Activated B cell treated with CpG ODN at 0.5 μM for 24 hours (primary cell): ENCODE measurements around the gene TRIM65. TPM values are rescaled to one million over a fixed set of nuclear protein-coding genes. Genes with fewer than 3 reads are reported as not detected.

ENCODE experiments used
- ATAC-seq: fragments of 200-7000 bp; cut with Tn5 transposase; one replicate; pipeline ENCODE4 v1.10.0; 2021; ENCODE audit warnings: low read depth, mild to moderate bottlenecking, moderate library complexity
- CTCF ChIA-PET: fragments of 350-600 bp; sonication (Branson Sonifier 250); formaldehyde crosslinking; loops from one replicate; lab custom pipeline; 2021; ENCODE audit warnings: antibody characterized with exemption; lab: Charles Lee
- POLR2A ChIA-PET: fragments of 350-600 bp; sonication (Branson Sonifier 250); formaldehyde crosslinking; loops from one replicate; lab custom pipeline; 2021; ENCODE audit warnings: antibody characterized with exemption; lab: Charles Lee
- DNase-seq: peaks from one replicate; pipeline ENCODE4 v3.0.0; 2022
- H3K27ac Mint-ChIP-seq: one replicate; pipeline ENCODE4 v1.8.0; 2020; ENCODE audit warnings: mixed read lengths
- H3K27me3 Mint-ChIP-seq: one replicate; pipeline ENCODE4 v1.8.0; 2021; ENCODE audit warnings: mixed read lengths
- H3K36me3 Mint-ChIP-seq: one replicate; pipeline ENCODE4 v1.8.0; 2021; ENCODE audit warnings: low read depth, mixed read lengths
- H3K4me1 Mint-ChIP-seq: one replicate; pipeline ENCODE4 v1.8.0; 2021; ENCODE audit warnings: mixed read lengths
- H3K4me3 Mint-ChIP-seq: one replicate; pipeline ENCODE4 v1.8.0; 2020; ENCODE audit warnings: mild to moderate bottlenecking, mixed read lengths
- H3K9me3 Mint-ChIP-seq: one replicate; pipeline ENCODE4 v1.8.0; 2020; ENCODE audit warnings: mixed read lengths
- CTCF ChIP-seq: fragments of 200-600 bp; IDR thresholded peaks from one replicate; pipeline ENCODE4 v1.8.0; 2022; ENCODE audit warnings: antibody characterized with exemption, mild to moderate bottlenecking
- intact Hi-C: fragments of 100-400 bp; cut with micrococcal nuclease; formaldehyde crosslinking; loops from one replicate; pipeline ENCODE4 v1.15.1; 2024
- total RNA-seq: library from RNA; stranded (reverse); gene quantifications from 2 replicates; pipeline ENCODE4 v1.2.3, GENCODE V29; 2022

Gene TRIM65
- total RNA-seq, 1 donor from 2014 or later: 22.4 TPM

GRCh38 chr17:75927286-75927922, 30.7 kb upstream of the TRIM65 start:
- Mint-ChIP-seq H3K4me1 (no peaks in the 10 kb centered on the region), H3K36me3 (peaks cover 2% of the 10 kb centered on the region), H3K4me3 (no peak overlapping the region), H3K9me3 (no peaks in the 10 kb centered on the region), H3K27ac (no peak overlapping the region), H3K27me3 (no peaks in the 10 kb centered on the region)
- CTCF ChIA-PET: interaction anchor here (1.1 to 1.7 kb wide), 2 partner anchors 22 to 78 kb away, joined by 3 to 4 read pairs; partner anchors contain the start of gene MRPL38
- no peak for TF ChIP-seq CTCF
- intact Hi-C loops: no loop called here
- POLR2A ChIA-PET: no interaction called here
- no peak for DNase-seq
- ATAC-seq: no peak

GRCh38 chr17:75926456-75926855, 29.7 kb upstream of the TRIM65 start:
- H3K36me3 Mint-ChIP-seq: peaks cover 2% of the 10 kb centered on the region
- no peak for TF ChIP-seq CTCF
- no peak overlapping the region for H3K4me3 Mint-ChIP-seq
- ATAC-seq (no peak), DNase-seq (no peak)
- no peak overlapping the region for H3K27ac Mint-ChIP-seq
- no peaks in the 10 kb centered on the region for H3K27me3 Mint-ChIP-seq
- H3K9me3 Mint-ChIP-seq: no peaks in the 10 kb centered on the region
- POLR2A ChIA-PET: no interaction called here
- CTCF ChIA-PET: interaction anchor here (0.7 to 1.7 kb wide), 3 partner anchors 21 to 88 kb away, joined by 3 to 4 read pairs (median 3); partner anchors contain the start of gene MRPL38
- H3K4me1 Mint-ChIP-seq: no peaks in the 10 kb centered on the region
- intact Hi-C loops: no loop called here

GRCh38 chr17:75925912-75926311, 29.2 kb upstream of the TRIM65 start:
- peaks cover 2% of the 10 kb centered on the region for H3K36me3 Mint-ChIP-seq
- DNase-seq (no peak), ATAC-seq (no peak)
- no peaks in the 10 kb centered on the region for H3K4me1 Mint-ChIP-seq
- H3K27me3 Mint-ChIP-seq: no peaks in the 10 kb centered on the region
- no peaks in the 10 kb centered on the region for H3K9me3 Mint-ChIP-seq
- intact Hi-C loops: no loop called here
- no peak overlapping the region for H3K4me3 Mint-ChIP-seq
- no peak overlapping the region for H3K27ac Mint-ChIP-seq
- CTCF ChIA-PET: interaction anchor here (0.7 to 1.7 kb wide), 2 partner anchors 80 to 88 kb away, joined by 3 to 4 read pairs; no protein-coding TSS in a partner anchor
- POLR2A ChIA-PET: interaction anchor here (1.0 kb wide), 1 partner anchor 15 kb away, joined by 3 read pairs; the partner anchor contains the start of gene FBF1
- TF ChIP-seq CTCF: no peak

GRCh38 chr17:75925103-75925502, 28.4 kb upstream of the TRIM65 start:
- ATAC-seq: no peak
- CTCF ChIA-PET: interaction anchor here (1.2 kb wide), 1 partner anchor 80 kb away, joined by 3 read pairs; no protein-coding TSS in a partner anchor
- POLR2A ChIA-PET: interaction anchor here (1.0 kb wide), 1 partner anchor 16 kb away, joined by 3 read pairs; the partner anchor contains the start of gene FBF1
- H3K36me3 Mint-ChIP-seq: peaks cover 2% of the 10 kb centered on the region
- TF ChIP-seq CTCF: no peak
- intact Hi-C loops: no loop called here
- no peaks in the 10 kb centered on the region for H3K27me3 Mint-ChIP-seq
- no peaks in the 10 kb centered on the region for H3K9me3 Mint-ChIP-seq
- DNase-seq: no peak
- no peak overlapping the region for H3K27ac Mint-ChIP-seq
- H3K4me3 Mint-ChIP-seq: no peak overlapping the region
- no peaks in the 10 kb centered on the region for H3K4me1 Mint-ChIP-seq

GRCh38 chr17:75922963-75923874, 26.5 kb upstream of the TRIM65 start:
- H3K27ac Mint-ChIP-seq: no peak overlapping the region
- TF ChIP-seq CTCF: no peak
- DNase-seq: no peak
- no peak for ATAC-seq
- no peaks in the 10 kb centered on the region for H3K4me1 Mint-ChIP-seq
- H3K4me3 Mint-ChIP-seq: no peak overlapping the region
- no peaks in the 10 kb centered on the region for H3K27me3 Mint-ChIP-seq
- ChIA-PET CTCF (no interaction called here), POLR2A (no interaction called here)
- H3K36me3 Mint-ChIP-seq: peaks cover 4% of the 10 kb centered on the region
- intact Hi-C loops: no loop called here
- no peaks in the 10 kb centered on the region for H3K9me3 Mint-ChIP-seq
